MM.1S (cell line): Measurements from ENCODE around the gene KRTAP26-1.

ENCODE experiments used
- CTCF ChIP-seq: fragments of 300-600 bp; sonication (generic); IDR thresholded peaks from 2 replicates; pipeline ENCODE4 v1.5.1; 2016; ENCODE audit warnings: antibody characterized with exemption, low read length, mixed read lengths
- EZH2 ChIP-seq: fragments of 300-600 bp; sonication (generic); optimal IDR thresholded peaks from 2 replicates; pipeline ENCODE3; 2017; ENCODE audit warnings: low read depth, mild to moderate bottlenecking, antibody characterized with exemption, low read length, mixed read lengths

GRCh38 chr21:30349572-30349971 lies 29.5 kb upstream of the KRTAP26-1 start:
- no peak for TF ChIP-seq EZH2
- TF ChIP-seq CTCF, result no peak
